Brain microvascular endothelial cell (primary cell): ENCODE results near the gene ROR1.

Source experiments
- DNase-seq: peaks from one replicate; pipeline ENCODE4 v3.0.0-alpha.2; 2020
- H3K27ac ChIP-seq: fragments of 250-450 bp; sonication (Bioruptor Pico); 2 replicates; pipeline ENCODE4 v1.5.1; 2020; ENCODE audit warnings: mild to moderate bottlenecking, moderate library complexity
- H3K27me3 ChIP-seq: fragments of 250-450 bp; sonication (Bioruptor Pico); replicated peaks from 2 replicates; pipeline ENCODE4 v1.5.1; 2020; ENCODE audit warnings: mild to moderate bottlenecking
- H3K36me3 ChIP-seq: fragments of 250-450 bp; sonication (Bioruptor Pico); replicated peaks from 2 replicates; pipeline ENCODE4 v1.5.1; 2020; ENCODE audit warnings: mild to moderate bottlenecking
- H3K4me3 ChIP-seq: 2 replicates; pipeline ENCODE4 v1.5.1; 2011; ENCODE audit warnings: low read depth, mild to moderate bottlenecking, control low read depth, low read length, moderate library complexity
- CTCF ChIP-seq: IDR thresholded peaks from 2 replicates; pipeline ENCODE4 v1.5.1; 2011; ENCODE audit warnings: low read depth, mild to moderate bottlenecking, moderate library complexity, low read length, control low read depth, inconsistent platforms; ENCODE audit errors: missing control alignments
- in situ Hi-C: cut with HindIII; loops from 2 replicates; pipeline ENCODE4 v1.10.0; 2017; ENCODE audit warnings: low sequenced_read_pairs, low pct_ligation_motif_present

ROR1 gene

GRCh38 chr1:63829349-63830327 lies 55.8 kb downstream of the ROR1 start:
- Histone ChIP-seq H3K4me3 (no peak overlapping the region), H3K27ac (no peak overlapping the region), H3K36me3 (no peaks in the 10 kb centered on the region), H3K27me3 (no peaks in the 10 kb centered on the region)
- TF ChIP-seq CTCF = no peak
- DNase-seq = no peak
- in situ Hi-C loops = no loop called here

GRCh38 chr1:63831409-63831808 lies 57.6 kb downstream of the ROR1 start:
- Histone ChIP-seq H3K36me3 (no peaks in the 10 kb centered on the region), H3K4me3 (no peak overlapping the region), H3K27ac (no peak overlapping the region), H3K27me3 (no peaks in the 10 kb centered on the region)
- TF ChIP-seq CTCF = no peak
- in situ Hi-C loops = no loop called here
- DNase-seq = no peak

- no peaks in the 10 kb centered on the region for H3K27me3 ChIP-seq
- no peak for TF ChIP-seq CTCF
- no peaks in the 10 kb centered on the region for H3K36me3 ChIP-seq
- no peak for DNase-seq
- in situ Hi-C loops = no loop called here
- no peak overlapping the region for H3K4me3 ChIP-seq
- no peak overlapping the region for H3K27ac ChIP-seq
These were observed 59.7 kb downstream of the ROR1 start for GRCh38 chr1:63833363-63834119.

GRCh38 chr1:63835128-63835527 lies 61.3 kb downstream of the ROR1 start:
- DNase-seq = no peak
- Histone ChIP-seq H3K36me3 (no peaks in the 10 kb centered on the region), H3K4me3 (no peak overlapping the region), H3K27ac (no peak overlapping the region), H3K27me3 (no peaks in the 10 kb centered on the region)
- no peak for TF ChIP-seq CTCF
- in situ Hi-C loops = no loop called here

- no peak for TF ChIP-seq CTCF
- in situ Hi-C loops = no loop called here
- Histone ChIP-seq H3K36me3 (no peaks in the 10 kb centered on the region), H3K4me3 (no peak overlapping the region), H3K27me3 (no peaks in the 10 kb centered on the region), H3K27ac (no peak overlapping the region)
- no peak for DNase-seq
These were observed 62.6 kb downstream of the ROR1 start for GRCh38 chr1:63836374-63836773.
